Astrocyte (in vitro differentiated cells and primary cell): ENCODE measurements around the gene SCGN. TPM values are rescaled to one million over a fixed set of nuclear protein-coding genes. Genes with fewer than 3 reads are reported as not detected.

Experiments used
- DNase-seq: peaks from one replicate; pipeline ENCODE4 v3.0.0-alpha.2; 2010; ENCODE audit warnings: low read depth
- FAIRE-seq: peaks from 2 replicates; lab custom pipeline; 2011; peaks lifted over from hg19 to GRCh38; lab: Jason Lieb, UNC
- H2AFZ ChIP-seq: 2 replicates; pipeline ENCODE4 v1.6.0; 2012; ENCODE audit warnings: low read depth, low read length, inconsistent platforms
- H3K27ac ChIP-seq: 2 replicates; pipeline ENCODE4 v1.5.1; 2011; ENCODE audit warnings: low read depth, low read length, inconsistent platforms
- H3K27me3 ChIP-seq: 2 replicates; pipeline ENCODE4 v1.6.0; 2011; ENCODE audit warnings: low read length, inconsistent platforms; ENCODE audit not compliant: insufficient read depth
- H3K36me3 ChIP-seq: 2 replicates; pipeline ENCODE4 v1.5.1; 2011; ENCODE audit warnings: low read length, inconsistent platforms; ENCODE audit not compliant: insufficient read depth
- H3K4me1 ChIP-seq: 2 replicates; pipeline ENCODE4 v1.5.1; 2011; ENCODE audit warnings: low read length, inconsistent platforms; ENCODE audit not compliant: insufficient read depth
- H3K4me2 ChIP-seq: 2 replicates; pipeline ENCODE4 v1.6.0; 2012; ENCODE audit warnings: low read length, inconsistent platforms
- H3K4me3 ChIP-seq: 2 replicates; pipeline ENCODE4 v1.5.1; 2011; ENCODE audit warnings: low read depth, mild to moderate bottlenecking, low read length, inconsistent platforms; ENCODE audit not compliant: insufficient read depth
- H3K79me2 ChIP-seq: 2 replicates; pipeline ENCODE4 v1.6.0; 2012; ENCODE audit warnings: mild to moderate bottlenecking, low read length, inconsistent platforms; ENCODE audit not compliant: insufficient read depth
- H3K9ac ChIP-seq: 2 replicates; pipeline ENCODE4 v1.6.0; 2012; ENCODE audit warnings: mild to moderate bottlenecking, low read length, inconsistent platforms
- H3K9me3 ChIP-seq: 2 replicates; pipeline ENCODE4 v1.5.1; 2012; ENCODE audit warnings: low read depth, mild to moderate bottlenecking, low read length, inconsistent platforms; ENCODE audit not compliant: insufficient read depth
- H4K20me1 ChIP-seq: 2 replicates; pipeline ENCODE4 v1.6.0; 2012; ENCODE audit warnings: low read length, inconsistent platforms; ENCODE audit not compliant: insufficient read depth
- H3K27ac Mint-ChIP-seq: one replicate; pipeline ENCODE4 v1.8.0; 2021; ENCODE audit warnings: mild to moderate bottlenecking, mixed read lengths; ENCODE audit not compliant: unreplicated experiment
- H3K27me3 Mint-ChIP-seq: one replicate; pipeline ENCODE4 v1.8.0; 2021; ENCODE audit warnings: low read depth, mixed read lengths; ENCODE audit not compliant: unreplicated experiment
- H3K36me3 Mint-ChIP-seq: one replicate; pipeline ENCODE4 v1.8.0; 2021; ENCODE audit warnings: low read depth, mixed read lengths; ENCODE audit not compliant: unreplicated experiment
- H3K4me1 Mint-ChIP-seq: one replicate; pipeline ENCODE4 v1.8.0; 2021; ENCODE audit warnings: low read depth, mixed read lengths; ENCODE audit not compliant: unreplicated experiment
- H3K4me3 Mint-ChIP-seq: one replicate; pipeline ENCODE4 v1.8.0; 2021; ENCODE audit warnings: mild to moderate bottlenecking, moderate library complexity, mixed read lengths; ENCODE audit not compliant: unreplicated experiment
- H3K9me3 Mint-ChIP-seq: one replicate; pipeline ENCODE4 v1.8.0; 2021; ENCODE audit warnings: mild to moderate bottlenecking, mixed read lengths; ENCODE audit not compliant: unreplicated experiment
- EZH2 ChIP-seq: IDR thresholded peaks from 2 replicates; pipeline ENCODE4 v1.6.1; 2012; ENCODE audit warnings: mild to moderate bottlenecking, low read length, inconsistent platforms; ENCODE audit not compliant: insufficient read depth
- total RNA-seq: library from RNA; stranded (reverse); gene quantifications from 2 replicates; pipeline ENCODE4 v1.2.1, GENCODE V29; 2021
- TF ChIP-seq, protein P1 (sequence below): IDR thresholded peaks from 2 replicates; pipeline ENCODE4 v1.5.1; 2011; ENCODE audit warnings: low read depth, mild to moderate bottlenecking, inconsistent platforms, low read length, moderate library complexity; ENCODE audit not compliant: insufficient read depth

Gene SCGN
- total RNA-seq, 1 donor from 2014 or later = not detected

DNA sequence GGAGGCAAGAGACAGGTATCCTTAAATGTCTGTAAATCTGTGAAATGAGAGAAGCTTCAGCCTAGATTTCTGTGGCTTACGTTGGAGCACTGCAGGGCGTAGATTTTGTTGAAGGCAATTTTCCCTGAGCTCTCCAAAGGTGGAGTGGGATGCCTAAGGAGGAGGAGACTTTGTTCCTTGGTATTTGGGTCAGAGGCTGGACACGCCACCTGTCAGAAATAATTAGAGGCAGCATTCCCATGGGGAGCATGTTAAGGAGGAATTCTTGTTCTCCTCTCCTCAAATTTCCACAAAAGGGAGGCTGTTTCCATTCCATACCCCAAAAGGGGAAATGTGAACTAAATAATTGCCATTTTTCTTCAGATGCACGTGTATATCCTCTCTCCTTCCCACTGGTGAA is 11.1 kb upstream of the SCGN start:
- Histone ChIP-seq H2AFZ (no peak overlapping the region), H3K9ac (no peak overlapping the region), H4K20me1 (no peaks in the 10 kb centered on the region), H3K36me3 (no peaks in the 10 kb centered on the region), H3K27ac (no peak overlapping the region), H3K4me3 (no peak overlapping the region), H3K27me3 (no peaks in the 10 kb centered on the region), H3K9me3 (no peaks in the 10 kb centered on the region), H3K4me1 (no peaks in the 10 kb centered on the region), H3K4me2 (no peak overlapping the region), H3K79me2 (no peaks in the 10 kb centered on the region)
- TF ChIP-seq, protein P1, sequence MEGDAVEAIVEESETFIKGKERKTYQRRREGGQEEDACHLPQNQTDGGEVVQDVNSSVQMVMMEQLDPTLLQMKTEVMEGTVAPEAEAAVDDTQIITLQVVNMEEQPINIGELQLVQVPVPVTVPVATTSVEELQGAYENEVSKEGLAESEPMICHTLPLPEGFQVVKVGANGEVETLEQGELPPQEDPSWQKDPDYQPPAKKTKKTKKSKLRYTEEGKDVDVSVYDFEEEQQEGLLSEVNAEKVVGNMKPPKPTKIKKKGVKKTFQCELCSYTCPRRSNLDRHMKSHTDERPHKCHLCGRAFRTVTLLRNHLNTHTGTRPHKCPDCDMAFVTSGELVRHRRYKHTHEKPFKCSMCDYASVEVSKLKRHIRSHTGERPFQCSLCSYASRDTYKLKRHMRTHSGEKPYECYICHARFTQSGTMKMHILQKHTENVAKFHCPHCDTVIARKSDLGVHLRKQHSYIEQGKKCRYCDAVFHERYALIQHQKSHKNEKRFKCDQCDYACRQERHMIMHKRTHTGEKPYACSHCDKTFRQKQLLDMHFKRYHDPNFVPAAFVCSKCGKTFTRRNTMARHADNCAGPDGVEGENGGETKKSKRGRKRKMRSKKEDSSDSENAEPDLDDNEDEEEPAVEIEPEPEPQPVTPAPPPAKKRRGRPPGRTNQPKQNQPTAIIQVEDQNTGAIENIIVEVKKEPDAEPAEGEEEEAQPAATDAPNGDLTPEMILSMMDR = no peak
- TF ChIP-seq EZH2 = no peak
- Mint-ChIP-seq H3K27me3 (peaks cover 9% of the 10 kb centered on the region), H3K36me3 (no peaks in the 10 kb centered on the region), H3K27ac (no peak overlapping the region), H3K4me1 (no peaks in the 10 kb centered on the region), H3K4me3 (no peak overlapping the region), H3K9me3 (no peaks in the 10 kb centered on the region)
- no peak for DNase-seq
- FAIRE-seq = no peak

GRCh38 chr6:25641377-25641776 is 10.6 kb upstream of the SCGN start:
- Histone ChIP-seq H3K4me1 (no peaks in the 10 kb centered on the region), H4K20me1 (no peaks in the 10 kb centered on the region), H3K27ac (no peak overlapping the region), H2AFZ (no peak overlapping the region), H3K4me3 (no peak overlapping the region), H3K9me3 (no peaks in the 10 kb centered on the region), H3K4me2 (no peak overlapping the region), H3K36me3 (no peaks in the 10 kb centered on the region), H3K27me3 (no peaks in the 10 kb centered on the region), H3K9ac (no peak overlapping the region), H3K79me2 (no peaks in the 10 kb centered on the region)
- no peak for DNase-seq
- Mint-ChIP-seq H3K27me3 (peaks cover 9% of the 10 kb centered on the region), H3K27ac (no peak overlapping the region), H3K4me1 (no peaks in the 10 kb centered on the region), H3K36me3 (no peaks in the 10 kb centered on the region), H3K4me3 (no peak overlapping the region), H3K9me3 (no peaks in the 10 kb centered on the region)
- TF ChIP-seq EZH2 = no peak
- TF ChIP-seq, protein P1 = no peak
- FAIRE-seq = no peak

- Histone ChIP-seq H3K27me3 (no peaks in the 10 kb centered on the region), H3K4me3 (no peak overlapping the region), H3K9ac (no peak overlapping the region), H3K36me3 (no peaks in the 10 kb centered on the region), H2AFZ (no peak overlapping the region), H4K20me1 (no peaks in the 10 kb centered on the region), H3K4me1 (no peaks in the 10 kb centered on the region), H3K79me2 (no peaks in the 10 kb centered on the region), H3K4me2 (no peak overlapping the region), H3K9me3 (no peaks in the 10 kb centered on the region), H3K27ac (no peak overlapping the region)
- Mint-ChIP-seq H3K27ac (no peak overlapping the region), H3K4me3 (no peak overlapping the region), H3K9me3 (no peaks in the 10 kb centered on the region), H3K4me1 (no peaks in the 10 kb centered on the region), H3K27me3 (peaks cover 9% of the 10 kb centered on the region), H3K36me3 (no peaks in the 10 kb centered on the region)
- DNase-seq (no peak), FAIRE-seq (no peak)
- TF ChIP-seq, protein P1 = no peak
- no peak for TF ChIP-seq EZH2
Measured at GRCh38 chr6:25641940-25642666, 9.9 kb upstream of the SCGN start.
